Tibial nerve (tissue), 4 donors: Measurements from ENCODE around the gene ASTN2. TPM values are rescaled to one million over a fixed set of nuclear protein-coding genes. Genes with fewer than 3 reads are reported as not detected.

Experiments
- DNase-seq, 2 donors: peaks; one replicate each; pipeline ENCODE4 v3.0.0-alpha.2; 2019; ENCODE audit warnings: low spot score in 2 of 2
- H3K27ac ChIP-seq, 4 donors: fragments of 200-600 bp; sonication (generic) in 3 of 4; one replicate each; pipeline ENCODE4 v1.5.1; 2017 to 2019; ENCODE audit warnings: mild to moderate bottlenecking in 1 of 4
- H3K27me3 ChIP-seq, 2 donors: fragments of 200-600 bp; sonication (generic) in 1 of 2; one replicate each; pipeline versions ENCODE4 v1.5.1 to v1.6.0; 2017 to 2019
- H3K36me3 ChIP-seq, 3 donors: fragments of 200-600 bp; sonication (generic); one replicate each; pipeline ENCODE4 v1.5.1; 2018 to 2019
- H3K4me1 ChIP-seq, 4 donors: fragments of 200-600 bp; sonication (generic) in 3 of 4; one replicate each; pipeline ENCODE4 v1.5.1; 2017 to 2019
- H3K4me3 ChIP-seq, 4 donors: fragments of 200-600 bp; sonication (generic) in 3 of 4; one replicate each; pipeline ENCODE4 v1.5.1; 2017 to 2019; ENCODE audit warnings: mild to moderate bottlenecking in 1 of 4, moderate library complexity in 1 of 4
- H3K9me3 ChIP-seq, 4 donors: fragments of 200-600 bp; sonication (generic) in 3 of 4; one replicate each; pipeline ENCODE4 v1.5.1; 2017 to 2019
- EP300 ChIP-seq, 2 donors: sonication (generic); formaldehyde crosslinking; IDR thresholded peaks; one replicate each; pipeline ENCODE4 v1.6.1; 2017; ENCODE audit warnings: antibody characterized with exemption in 2 of 2, mild to moderate bottlenecking in 1 of 2
- POLR2A ChIP-seq, 2 donors: fragments of 450-650 bp; IDR thresholded peaks; one replicate each; pipeline ENCODE4 v1.6.1; 2017; ENCODE audit warnings: antibody characterized with exemption in 2 of 2, mild to moderate bottlenecking in 2 of 2, moderate library complexity in 2 of 2
- WGBS, 2 donors: methylation state at CpG; one replicate each; pipeline ENCODE4 v1.1.5; 2018; 5-methylcytosine and 5-hydroxymethylcytosine counted together
- total RNA-seq, 4 donors: library from RNA; depleted of rRNA; stranded (reverse); fragments of >200 nt; gene quantifications; one replicate each; pipeline ENCODE4 v1.1.0, GENCODE V29; 2016
- TF ChIP-seq, protein P1 (sequence below), 5 experiments: fragments of 200-600 bp in 3 of 5; fragments of 450-650 bp in 2 of 5; sonication (generic) in 3 of 5; IDR thresholded peaks; one replicate each; pipeline ENCODE4 v1.5.1; 2016 to 2019; ENCODE audit warnings: antibody characterized with exemption in 5 of 5, mild to moderate bottlenecking in 3 of 5, moderate library complexity in 2 of 5

ASTN2 gene
- total RNA-seq, 4 donors from 2014 or later = 9.0 to 14.9 (median 12.3) TPM

- WGBS, 2 donors = 65% methylated on average over 7 of the region's 7 CpGs
- H3K9me3 ChIP-seq = no peaks in the 10 kb centered on the region
- DNase-seq = no peak
- peaks cover 0 to 28% (median 5%) of the 10 kb centered on the region in 4 donors for H3K4me1 ChIP-seq
- H3K27me3 ChIP-seq = no peaks in the 10 kb centered on the region
- H3K27ac ChIP-seq = peak overlapping the region in 1 of 4 donors; percentile 4
- H3K4me3 ChIP-seq = no peak overlapping the region
- H3K36me3 ChIP-seq = peaks cover 0 to 4% (median 0%) of the 10 kb centered on the region in 3 donors
- TF ChIP-seq, protein P1, sequence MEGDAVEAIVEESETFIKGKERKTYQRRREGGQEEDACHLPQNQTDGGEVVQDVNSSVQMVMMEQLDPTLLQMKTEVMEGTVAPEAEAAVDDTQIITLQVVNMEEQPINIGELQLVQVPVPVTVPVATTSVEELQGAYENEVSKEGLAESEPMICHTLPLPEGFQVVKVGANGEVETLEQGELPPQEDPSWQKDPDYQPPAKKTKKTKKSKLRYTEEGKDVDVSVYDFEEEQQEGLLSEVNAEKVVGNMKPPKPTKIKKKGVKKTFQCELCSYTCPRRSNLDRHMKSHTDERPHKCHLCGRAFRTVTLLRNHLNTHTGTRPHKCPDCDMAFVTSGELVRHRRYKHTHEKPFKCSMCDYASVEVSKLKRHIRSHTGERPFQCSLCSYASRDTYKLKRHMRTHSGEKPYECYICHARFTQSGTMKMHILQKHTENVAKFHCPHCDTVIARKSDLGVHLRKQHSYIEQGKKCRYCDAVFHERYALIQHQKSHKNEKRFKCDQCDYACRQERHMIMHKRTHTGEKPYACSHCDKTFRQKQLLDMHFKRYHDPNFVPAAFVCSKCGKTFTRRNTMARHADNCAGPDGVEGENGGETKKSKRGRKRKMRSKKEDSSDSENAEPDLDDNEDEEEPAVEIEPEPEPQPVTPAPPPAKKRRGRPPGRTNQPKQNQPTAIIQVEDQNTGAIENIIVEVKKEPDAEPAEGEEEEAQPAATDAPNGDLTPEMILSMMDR (IDR thresholded peaks at IDR 0.05) = no peak
- TF ChIP-seq EP300 (IDR thresholded peaks at IDR 0.05) (no peak), POLR2A (IDR thresholded peaks at IDR 0.05) (no peak)
These were observed 761.4 kb downstream of the ASTN2 start for GRCh38 chr9:116653348-116654058.

GRCh38 chr9:116647515-116647809 lies 767.4 kb downstream of the ASTN2 start:
- DNase-seq = no peak
- H3K4me1 ChIP-seq = peaks cover 0 to 10% (median 0%) of the 10 kb centered on the region in 4 donors
- TF ChIP-seq, protein P1 (IDR thresholded peaks at IDR 0.05) = peak in 1 of 5 experiments; percentile 0
- TF ChIP-seq POLR2A (IDR thresholded peaks at IDR 0.05) = no peak
- TF ChIP-seq EP300 (IDR thresholded peaks at IDR 0.05) = peak in 1 of 2 donors; percentile 34
- 71 to 89% methylated on average over 4 of the region's 4 CpGs for WGBS, 2 donors
- peaks cover 0 to 6% (median 0%) of the 10 kb centered on the region in 3 donors for H3K36me3 ChIP-seq
- H3K9me3 ChIP-seq = no peaks in the 10 kb centered on the region
- H3K27me3 ChIP-seq = no peaks in the 10 kb centered on the region
- no peak overlapping the region for H3K4me3 ChIP-seq
- H3K27ac ChIP-seq = no peak overlapping the region

GRCh38 chr9:116646661-116647514 lies 768.0 kb downstream of the ASTN2 start:
- no peak for DNase-seq
- H3K27me3 ChIP-seq = no peaks in the 10 kb centered on the region
- H3K27ac ChIP-seq = no peak overlapping the region
- H3K36me3 ChIP-seq = peaks cover 0 to 6% (median 0%) of the 10 kb centered on the region in 3 donors
- WGBS, 2 donors = 86 to 90% methylated on average over 5 of the region's 5 CpGs
- H3K4me1 ChIP-seq = peaks cover 0 to 10% (median 0%) of the 10 kb centered on the region in 4 donors
- TF ChIP-seq, protein P1 (IDR thresholded peaks at IDR 0.05) = peak; percentile 24 to 35 (median 34)
- TF ChIP-seq EP300 (IDR thresholded peaks at IDR 0.05) (no peak), POLR2A (IDR thresholded peaks at IDR 0.05) (no peak)
- no peak overlapping the region for H3K4me3 ChIP-seq
- H3K9me3 ChIP-seq = no peaks in the 10 kb centered on the region

DNA sequence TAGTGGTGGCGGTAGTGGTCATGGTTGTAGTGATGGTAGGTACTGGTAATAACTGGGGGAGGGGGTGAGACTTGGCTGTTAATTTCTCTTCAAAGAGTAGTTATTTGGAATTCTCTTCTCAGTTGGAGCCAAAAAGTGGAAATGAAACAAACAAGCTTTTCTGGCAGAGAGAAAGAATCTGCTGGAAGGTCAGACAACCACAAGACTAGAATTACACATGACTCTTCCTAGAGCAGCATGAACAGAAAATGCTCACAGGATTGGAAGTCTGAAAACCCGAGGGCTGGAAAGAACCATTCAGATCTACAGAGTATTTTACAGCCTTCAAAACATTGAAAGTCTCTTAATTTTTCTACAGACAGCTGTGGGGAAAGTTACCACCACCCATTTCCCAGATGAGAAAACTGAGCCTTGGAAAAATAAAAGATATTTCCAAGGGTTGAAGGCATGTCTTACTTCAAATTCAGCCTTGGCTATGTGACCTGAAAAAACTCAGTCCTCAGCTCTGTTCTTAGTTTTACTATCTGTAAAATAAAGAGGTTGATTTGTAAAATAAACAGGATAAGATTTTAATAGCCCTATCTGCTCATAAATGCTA lies 770.7 kb downstream of the ASTN2 start:
- TF ChIP-seq, protein P1 (IDR thresholded peaks at IDR 0.05) = no peak
- no peak for TF ChIP-seq POLR2A (IDR thresholded peaks at IDR 0.05)
- no peak for TF ChIP-seq EP300 (IDR thresholded peaks at IDR 0.05)
- 59 to 65% methylated on average over 2 of the region's 2 CpGs for WGBS, 2 donors
- peaks cover 0 to 6% (median 0%) of the 10 kb centered on the region in 3 donors for H3K36me3 ChIP-seq
- no peaks in the 10 kb centered on the region for H3K9me3 ChIP-seq
- H3K4me1 ChIP-seq = peaks cover 0 to 17% (median 0%) of the 10 kb centered on the region in 4 donors
- no peak for DNase-seq
- no peak overlapping the region for H3K27ac ChIP-seq
- no peak overlapping the region for H3K4me3 ChIP-seq
- no peaks in the 10 kb centered on the region for H3K27me3 ChIP-seq
